ENCODE results near the gene GSE1.

GSE1 gene

DNA sequence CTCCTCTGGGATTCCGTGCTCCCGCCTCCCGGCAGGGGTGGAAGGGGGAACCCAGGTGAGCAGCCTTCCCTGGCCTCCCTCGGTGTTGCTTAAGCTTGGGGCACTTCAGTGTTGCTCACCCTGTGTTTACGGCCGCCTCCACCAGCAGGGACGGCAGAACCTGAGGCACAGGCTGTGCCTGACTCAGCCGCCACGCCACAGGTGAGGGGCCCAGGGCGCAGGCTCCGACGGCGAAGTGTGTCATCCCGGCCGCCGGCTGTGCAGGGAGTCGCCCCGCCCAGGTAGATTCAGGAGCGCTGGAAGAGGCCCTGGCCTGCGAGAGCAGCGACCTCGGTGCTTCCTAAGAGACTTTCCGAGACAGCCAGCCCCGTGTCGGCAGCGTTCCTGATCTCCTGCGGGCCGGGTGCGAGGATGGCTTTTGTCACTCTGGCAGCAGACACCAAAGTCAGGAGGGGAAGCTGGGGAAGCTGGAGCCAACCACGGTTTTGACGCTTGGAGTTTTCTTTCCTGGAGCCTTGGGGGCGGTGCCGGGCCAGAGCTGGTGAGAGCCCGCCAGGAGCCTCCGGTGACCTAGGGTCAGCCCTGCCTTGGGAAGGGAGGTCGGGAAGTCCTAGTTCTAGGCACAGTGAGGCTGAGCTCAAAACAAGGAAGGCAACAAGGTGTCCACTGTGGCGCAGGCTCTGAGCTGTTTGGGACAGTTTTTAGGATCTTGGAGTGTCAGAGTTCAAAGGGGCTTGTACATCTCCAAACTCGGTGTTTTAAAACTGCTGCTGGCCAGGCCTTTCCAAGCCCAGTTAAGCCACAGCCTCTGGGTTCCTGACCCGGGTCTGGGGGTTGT is 2.1 kb downstream of the GSE1 start:
- H4K20me1 ChIP-seq = peaks cover 66% of the 10 kb centered on the region
- peaks cover 68% of the 10 kb centered on the region for H3K4me1 ChIP-seq
- H3K27ac ChIP-seq = peak overlapping the region; percentile 75
- peak overlapping the region; percentile 82 for H3K9ac ChIP-seq
- no peak for TF ChIP-seq Cebpa-rat (IDR thresholded peaks at IDR 0.05)
- peak overlapping the region; percentile 97 for H3K4me2 ChIP-seq
- H3K36me3 ChIP-seq = peaks cover 25% of the 10 kb centered on the region
- H3K4me3 ChIP-seq = peak overlapping the region; percentile 76
- H3K9me3 ChIP-seq = no peaks in the 10 kb centered on the region
- H3K27me3 ChIP-seq = no peaks in the 10 kb centered on the region

DNA sequence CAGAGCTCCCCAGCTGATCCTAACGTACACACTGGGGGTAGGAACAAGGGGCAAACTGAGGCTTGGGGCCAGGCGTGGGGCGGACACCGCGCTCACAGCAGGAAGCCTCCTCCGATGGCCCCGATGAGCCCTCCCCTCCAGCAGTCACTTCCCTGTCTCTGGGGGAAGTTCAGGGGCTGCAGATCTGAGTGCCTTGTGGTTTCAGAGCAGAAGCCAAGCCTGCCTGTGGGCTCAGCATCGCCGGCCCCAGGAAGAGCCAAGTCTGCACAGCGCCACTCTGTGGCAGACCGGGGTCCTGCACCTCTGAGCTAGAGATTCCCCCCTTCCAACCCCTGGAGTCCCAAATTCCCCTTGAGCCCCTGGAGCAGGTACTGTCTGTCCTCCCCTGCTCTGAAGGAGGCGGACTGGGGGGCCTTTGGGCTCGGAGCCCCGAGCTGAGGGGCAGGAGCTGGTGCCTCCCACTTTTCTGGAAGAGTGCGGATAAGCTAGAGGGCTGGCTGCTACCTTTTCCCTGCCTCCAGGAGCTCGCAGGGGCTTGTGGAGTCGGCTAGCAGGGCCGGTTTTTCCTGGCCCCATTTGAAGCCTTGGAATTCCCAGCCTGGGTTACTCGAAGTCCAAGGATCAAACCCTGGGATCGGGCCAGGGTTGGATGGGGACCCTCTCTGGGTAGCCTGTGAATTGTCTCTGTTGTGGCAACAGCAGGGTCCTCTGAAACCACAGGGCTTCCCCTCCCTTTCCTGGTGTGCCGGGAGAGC is 2.9 kb downstream of the GSE1 start:
- peak overlapping the region; percentile 97 for H3K4me2 ChIP-seq
- peak overlapping the region; percentile 76 for H3K4me3 ChIP-seq
- no peak for TF ChIP-seq Cebpa-rat (IDR thresholded peaks at IDR 0.05)
- no peaks in the 10 kb centered on the region for H3K9me3 ChIP-seq
- H3K4me1 ChIP-seq = peaks cover 68% of the 10 kb centered on the region
- H4K20me1 ChIP-seq = peaks cover 68% of the 10 kb centered on the region
- peaks cover 33% of the 10 kb centered on the region for H3K36me3 ChIP-seq
- peak overlapping the region; percentile 75 for H3K27ac ChIP-seq
- H3K9ac ChIP-seq = peak overlapping the region; percentile 82
- no peaks in the 10 kb centered on the region for H3K27me3 ChIP-seq

DNA sequence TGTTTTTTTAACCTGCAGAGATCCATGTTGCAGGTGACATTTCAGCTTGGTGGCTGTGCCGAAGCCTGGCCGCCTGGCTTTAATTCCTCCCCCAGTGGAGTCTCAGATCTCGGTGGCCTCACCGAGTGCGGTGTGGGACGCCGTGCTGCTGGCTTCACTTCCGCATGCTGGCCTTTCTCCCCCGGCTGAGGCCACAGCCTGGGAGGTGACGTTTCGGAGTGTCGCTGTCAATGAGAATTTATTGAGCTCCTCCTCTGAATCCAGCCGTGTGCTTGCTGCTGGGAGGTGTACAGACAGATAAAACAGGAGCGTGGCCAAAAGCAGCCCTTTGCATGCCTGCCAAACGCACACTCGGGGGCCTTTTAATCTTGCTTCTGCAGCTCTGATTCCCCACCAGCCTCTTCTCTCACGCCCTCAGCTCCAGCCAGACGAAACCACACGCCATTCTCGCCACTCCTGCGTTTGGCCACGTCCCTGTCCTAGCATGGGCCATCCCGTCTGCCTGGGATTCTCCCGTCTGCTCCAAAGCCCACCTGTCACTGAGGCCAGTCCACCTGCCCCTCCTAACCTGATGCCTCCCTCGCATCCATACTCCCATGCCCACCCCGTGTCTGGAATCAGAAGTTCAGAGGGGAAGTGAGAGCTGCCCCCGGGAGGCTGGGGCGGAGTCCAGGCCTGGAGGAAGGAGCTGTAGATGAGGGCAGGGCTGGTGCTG is 3.6 kb downstream of the GSE1 start:
- Histone ChIP-seq H3K4me2 (peak overlapping the region; percentile 97), H3K27me3 (no peaks in the 10 kb centered on the region), H3K9me3 (no peaks in the 10 kb centered on the region), H3K4me3 (peak overlapping the region; percentile 76), H3K27ac (peak overlapping the region; percentile 61), H3K4me1 (peaks cover 74% of the 10 kb centered on the region), H4K20me1 (peaks cover 75% of the 10 kb centered on the region), H3K9ac (peak overlapping the region; percentile 60), H3K36me3 (peaks cover 41% of the 10 kb centered on the region)
- no peak for TF ChIP-seq Cebpa-rat (IDR thresholded peaks at IDR 0.05)

DNA sequence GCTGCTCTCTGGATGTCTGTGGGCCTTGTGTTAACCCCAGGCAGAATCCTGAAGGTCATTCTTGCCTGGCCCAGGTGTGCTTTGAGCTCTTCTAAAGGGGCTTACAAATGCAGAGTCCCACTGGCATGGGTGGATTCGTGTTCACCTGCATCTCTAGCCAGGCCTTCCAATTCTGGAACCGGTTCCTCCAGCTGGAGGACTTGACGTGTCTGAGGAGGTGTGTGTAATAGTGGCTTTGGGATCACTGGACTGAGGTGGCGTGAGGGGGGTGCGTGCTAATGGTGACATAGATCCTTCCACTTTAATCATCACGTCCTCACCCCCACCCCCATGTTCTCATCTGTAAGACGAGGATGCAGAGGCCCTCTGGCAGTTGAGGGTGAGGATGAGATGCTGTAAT is 4.8 kb downstream of the GSE1 start:
- H3K36me3 ChIP-seq = peaks cover 42% of the 10 kb centered on the region
- H3K9ac ChIP-seq = 0 out of 2 replicates have a peak overlapping the region, but pooled peaks have one; percentile 34

DNA sequence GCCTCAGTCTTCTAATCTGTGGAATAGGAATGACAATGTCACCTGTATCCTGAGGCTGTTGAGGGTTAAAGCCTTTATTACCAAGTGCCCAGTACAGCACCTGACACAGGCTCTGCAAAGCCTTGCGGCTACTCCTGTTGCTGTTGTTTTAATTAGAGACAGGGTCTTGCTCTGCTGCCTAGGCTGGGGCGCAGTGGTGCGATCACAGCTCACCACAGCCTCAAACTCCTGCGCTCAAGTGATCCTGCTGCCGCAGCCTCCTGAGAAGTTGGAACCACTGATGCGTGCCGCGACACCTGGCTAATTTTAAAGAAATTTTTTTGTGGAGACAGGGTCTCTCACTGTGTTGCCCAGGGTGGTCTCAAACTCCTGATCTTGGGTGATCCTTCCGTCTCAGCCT is 5.4 kb downstream of the GSE1 start:
- Histone ChIP-seq H3K27ac (peak overlapping the region; percentile 48), H4K20me1 (peaks cover 93% of the 10 kb centered on the region), H3K27me3 (no peaks in the 10 kb centered on the region), H3K4me3 (peak overlapping the region; percentile 15; the same call in 1 of the 2 replicates), H3K9me3 (no peaks in the 10 kb centered on the region), H3K4me2 (peak overlapping the region; percentile 97), H3K4me1 (peaks cover 92% of the 10 kb centered on the region), H3K9ac (0 out of 2 replicates have a peak overlapping the region, but pooled peaks have one; percentile 34), H3K36me3 (peaks cover 47% of the 10 kb centered on the region)
- TF ChIP-seq Cebpa-rat (IDR thresholded peaks at IDR 0.05) = no peak

More for the DNA sequence above, 4.8 kb downstream of the GSE1 start:
- Histone ChIP-seq H3K27ac (peak overlapping the region; percentile 48), H4K20me1 (peaks cover 87% of the 10 kb centered on the region), H3K27me3 (no peaks in the 10 kb centered on the region), H3K9me3 (no peaks in the 10 kb centered on the region), H3K4me3 (peak overlapping the region; percentile 15; the same call in 1 of the 2 replicates), H3K4me2 (peak overlapping the region; percentile 97), H3K4me1 (peaks cover 86% of the 10 kb centered on the region)
- no peak for TF ChIP-seq Cebpa-rat (IDR thresholded peaks at IDR 0.05)

DNA sequence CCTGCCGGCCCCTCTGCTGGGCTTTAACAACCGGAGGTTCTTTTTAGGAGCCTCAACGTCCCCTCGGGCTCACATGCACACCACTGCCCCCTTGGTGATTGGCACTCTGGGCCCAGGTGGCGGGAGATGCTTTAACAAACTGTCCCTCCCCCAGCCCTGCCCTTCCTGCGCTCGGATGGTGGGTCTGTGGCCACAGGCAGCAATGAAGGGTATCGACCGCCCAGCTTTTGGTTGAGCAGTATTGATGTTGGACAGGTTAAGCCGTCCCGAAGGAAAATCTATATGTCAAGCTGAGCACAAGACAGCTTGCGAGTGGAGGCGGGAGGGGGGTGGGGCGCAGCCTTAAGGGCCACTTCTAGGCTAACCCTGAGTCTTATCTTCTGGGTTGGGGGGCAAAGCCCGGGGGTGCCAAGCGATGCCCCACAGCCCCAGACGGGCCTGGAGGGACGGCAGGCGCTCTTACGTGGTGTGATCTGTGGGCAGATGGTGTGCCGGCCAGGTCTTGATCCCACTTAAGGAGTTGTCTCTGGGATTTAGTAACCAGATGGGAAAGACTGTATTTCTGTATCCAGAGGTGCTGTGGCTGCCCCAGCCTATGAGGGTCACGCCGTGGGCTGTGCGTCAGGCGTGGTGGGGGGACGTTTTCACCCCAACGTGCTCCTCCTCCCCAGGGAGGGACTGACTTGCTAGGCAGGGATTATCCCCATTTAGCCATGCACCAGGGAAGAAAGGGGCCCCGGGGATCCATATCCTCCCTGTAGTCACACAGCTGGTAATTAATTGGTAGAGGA is 6.2 kb downstream of the GSE1 start:
- TF ChIP-seq Cebpa-rat (IDR thresholded peaks at IDR 0.05) = no peak
- no peaks in the 10 kb centered on the region for H3K9me3 ChIP-seq
- peaks cover 100% of the 10 kb centered on the region for H4K20me1 ChIP-seq
- H3K36me3 ChIP-seq = peaks cover 55% of the 10 kb centered on the region
- no peak overlapping the region for H3K9ac ChIP-seq
- H3K4me1 ChIP-seq = peaks cover 100% of the 10 kb centered on the region
- H3K27me3 ChIP-seq = no peaks in the 10 kb centered on the region
- peak overlapping the region; percentile 48; the same call in 1 of the 2 replicates for H3K27ac ChIP-seq
- H3K4me3 ChIP-seq = no peak overlapping the region
- peak overlapping the region; percentile 97 for H3K4me2 ChIP-seq

DNA sequence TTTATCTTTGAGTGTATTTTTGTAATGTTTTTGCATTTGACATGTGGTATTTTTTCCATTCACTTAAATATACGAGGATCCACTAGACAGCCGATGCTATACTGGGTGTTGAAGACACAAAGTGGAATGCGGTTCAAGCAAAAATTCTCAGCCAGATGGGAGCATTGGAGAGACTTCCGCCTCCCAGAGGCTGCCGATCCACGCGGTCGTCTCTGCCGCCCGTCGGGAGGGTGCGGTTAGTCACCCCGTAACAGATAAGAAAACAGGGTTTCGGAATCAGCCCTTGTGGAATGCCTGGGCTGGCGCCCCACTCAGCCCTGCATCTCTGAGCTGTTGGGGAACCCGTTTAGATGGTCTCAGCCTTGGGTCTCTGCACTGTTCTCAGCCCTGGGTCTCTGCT is 7.3 kb downstream of the GSE1 start:
- TF ChIP-seq Cebpa-rat (IDR thresholded peaks at IDR 0.05) = no peak
- Histone ChIP-seq H3K36me3 (peaks cover 66% of the 10 kb centered on the region), H3K4me2 (peak overlapping the region; percentile 25; the same call in 1 of the 2 replicates), H4K20me1 (peaks cover 100% of the 10 kb centered on the region), H3K4me3 (no peak overlapping the region), H3K9ac (no peak overlapping the region), H3K27me3 (no peaks in the 10 kb centered on the region), H3K9me3 (no peaks in the 10 kb centered on the region), H3K27ac (no peak overlapping the region), H3K4me1 (peaks cover 100% of the 10 kb centered on the region)

DNA sequence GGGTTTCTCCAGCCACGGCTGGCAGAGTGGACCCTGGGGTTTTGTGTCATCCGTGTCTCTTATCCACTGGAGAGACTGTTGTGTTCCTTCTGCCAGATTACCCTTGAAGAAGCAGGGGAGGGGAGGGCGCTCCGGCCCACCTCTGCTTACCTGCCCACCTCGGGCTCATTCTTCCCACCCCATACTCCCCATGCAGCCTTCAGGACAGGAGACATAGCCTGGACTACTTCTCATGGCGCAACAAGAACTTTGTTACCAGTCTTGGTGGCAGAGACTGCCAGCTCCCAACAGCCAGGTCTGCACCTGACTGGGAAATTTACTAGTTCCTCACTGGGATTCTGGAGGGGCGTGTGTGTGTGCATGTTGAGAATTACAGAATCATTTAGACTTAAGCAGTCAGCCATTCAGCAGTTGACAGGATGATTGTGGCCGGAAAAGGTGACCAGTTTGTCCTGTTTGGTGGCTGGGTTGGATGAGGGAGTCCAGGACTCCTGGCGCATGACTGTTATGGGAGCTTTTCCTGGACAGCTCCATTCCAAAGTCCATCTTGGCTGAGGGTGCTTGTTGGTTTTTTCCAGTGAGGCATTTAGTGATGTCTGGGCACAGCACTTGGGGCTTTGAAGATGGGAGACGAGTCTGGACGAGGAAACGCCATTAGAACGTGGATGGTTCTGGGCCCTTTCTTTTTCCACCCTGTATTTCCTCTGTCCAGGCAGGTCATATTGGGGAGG is 8.7 kb downstream of the GSE1 start:
- H3K36me3 ChIP-seq = peaks cover 70% of the 10 kb centered on the region
- H3K27ac ChIP-seq = no peak overlapping the region
- no peak overlapping the region for H3K9ac ChIP-seq
- no peak for TF ChIP-seq Cebpa-rat (IDR thresholded peaks at IDR 0.05)
- peak overlapping the region; percentile 25 for H3K4me2 ChIP-seq
- no peak overlapping the region for H3K4me3 ChIP-seq
- H3K4me1 ChIP-seq = peaks cover 100% of the 10 kb centered on the region
- peaks cover 100% of the 10 kb centered on the region for H4K20me1 ChIP-seq
- no peaks in the 10 kb centered on the region for H3K27me3 ChIP-seq
- no peaks in the 10 kb centered on the region for H3K9me3 ChIP-seq
